AG04449 (cell line): ENCODE data around the gene CHAD.

Experiments
- CTCF ChIA-PET: fragments of 350-600 bp; formaldehyde crosslinking; extraction: SDS; loops from one replicate; lab custom pipeline; 2021; ENCODE audit warnings: antibody characterized with exemption; lab: Yijun Ruan, JAX
- POLR2A ChIA-PET: fragments of 400-600, 350-600 bp; formaldehyde crosslinking; extraction: SDS; loops from one replicate; lab custom pipeline; 2020; ENCODE audit warnings: antibody characterized with exemption, inconsistent platforms; lab: Yijun Ruan, JAX
- DNase-seq: peaks from one replicate; pipeline ENCODE4 v3.0.0-alpha.2; 2010; ENCODE audit warnings: low read depth, low spot score
- H3K4me3 ChIP-seq: 2 replicates; pipeline ENCODE4 v1.5.1; 2011; ENCODE audit warnings: low read depth, mild to moderate bottlenecking, control low read depth, low read length
- TF ChIP-seq, protein P1 (sequence below): IDR thresholded peaks from one replicate; pipeline ENCODE4 v1.5.1; 2011; ENCODE audit warnings: mild to moderate bottlenecking, moderate library complexity, low read length, control low read depth, inconsistent platforms; ENCODE audit not compliant: insufficient read depth; ENCODE audit errors: missing control alignments

CHAD gene

DNA sequence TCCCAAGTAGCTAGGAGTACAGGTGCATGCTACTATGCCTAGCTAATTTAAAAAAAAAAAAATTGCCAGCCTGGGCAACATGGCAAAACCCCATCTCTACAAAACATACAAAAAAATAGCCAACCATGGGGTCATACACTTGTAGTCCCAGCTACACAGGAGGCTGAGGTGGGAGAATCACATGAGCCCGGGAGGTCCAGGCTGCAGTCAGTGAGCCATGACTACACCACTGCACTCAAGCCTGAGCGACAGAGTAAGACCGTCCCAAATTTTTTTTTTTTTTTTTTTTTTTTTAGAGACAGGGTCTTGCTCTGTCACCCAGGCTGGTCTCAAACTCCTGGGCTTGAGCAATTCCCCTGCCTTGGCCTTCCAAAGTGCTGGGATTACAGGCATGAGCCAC is 14.8 kb downstream of the CHAD start:
- DNase-seq, result no peak
- TF ChIP-seq, protein P1, sequence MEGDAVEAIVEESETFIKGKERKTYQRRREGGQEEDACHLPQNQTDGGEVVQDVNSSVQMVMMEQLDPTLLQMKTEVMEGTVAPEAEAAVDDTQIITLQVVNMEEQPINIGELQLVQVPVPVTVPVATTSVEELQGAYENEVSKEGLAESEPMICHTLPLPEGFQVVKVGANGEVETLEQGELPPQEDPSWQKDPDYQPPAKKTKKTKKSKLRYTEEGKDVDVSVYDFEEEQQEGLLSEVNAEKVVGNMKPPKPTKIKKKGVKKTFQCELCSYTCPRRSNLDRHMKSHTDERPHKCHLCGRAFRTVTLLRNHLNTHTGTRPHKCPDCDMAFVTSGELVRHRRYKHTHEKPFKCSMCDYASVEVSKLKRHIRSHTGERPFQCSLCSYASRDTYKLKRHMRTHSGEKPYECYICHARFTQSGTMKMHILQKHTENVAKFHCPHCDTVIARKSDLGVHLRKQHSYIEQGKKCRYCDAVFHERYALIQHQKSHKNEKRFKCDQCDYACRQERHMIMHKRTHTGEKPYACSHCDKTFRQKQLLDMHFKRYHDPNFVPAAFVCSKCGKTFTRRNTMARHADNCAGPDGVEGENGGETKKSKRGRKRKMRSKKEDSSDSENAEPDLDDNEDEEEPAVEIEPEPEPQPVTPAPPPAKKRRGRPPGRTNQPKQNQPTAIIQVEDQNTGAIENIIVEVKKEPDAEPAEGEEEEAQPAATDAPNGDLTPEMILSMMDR, result no peak
- POLR2A ChIA-PET, result no interaction called here
- CTCF ChIA-PET, result interaction anchor here (1.3 to 1.6 kb wide), 2 partner anchors 24 to 57 kb away, joined by 4 to 7 read pairs; partner anchors contain the start of gene LRRC59
- H3K4me3 ChIP-seq, result no peak overlapping the region

DNA sequence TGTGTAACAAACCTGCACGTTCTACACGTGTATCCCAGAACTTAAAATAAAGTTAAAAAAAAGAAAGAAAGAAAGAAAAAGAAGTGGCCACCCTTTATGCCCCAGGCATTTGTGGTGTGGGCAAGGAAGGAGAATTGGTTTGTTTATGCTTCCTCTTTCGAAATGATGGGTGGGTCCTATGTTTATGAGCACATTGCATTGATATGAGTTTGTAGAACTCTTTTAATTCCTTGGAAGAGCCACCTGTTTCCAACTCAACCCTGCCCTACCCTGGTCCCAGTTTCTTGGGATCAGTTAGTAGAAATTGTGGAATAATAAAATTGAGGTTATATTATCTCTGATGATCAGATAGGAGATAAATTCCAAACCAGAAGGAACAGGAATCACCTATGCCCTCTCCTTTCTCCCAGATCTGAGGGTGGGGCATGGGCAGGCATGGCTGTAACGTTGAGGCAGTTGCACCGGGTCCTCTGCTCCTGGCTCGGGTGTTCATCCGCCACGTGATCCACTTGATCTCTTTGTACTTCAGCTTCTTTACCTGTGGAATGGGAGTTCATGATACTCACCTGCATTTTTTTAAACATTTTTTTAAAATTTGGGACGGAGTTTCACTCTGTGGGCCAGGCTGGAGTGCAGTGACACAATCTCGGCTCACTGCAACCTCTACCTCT is 15.9 kb downstream of the CHAD start:
- DNase-seq, result no peak
- ChIA-PET CTCF (interaction anchor here (1.3 to 1.6 kb wide), 2 partner anchors 26 to 55 kb away, joined by 4 to 7 read pairs; partner anchors contain the start of gene LRRC59), POLR2A (no interaction called here)
- TF ChIP-seq, protein P1, result no peak
- H3K4me3 ChIP-seq, result no peak overlapping the region

DNA sequence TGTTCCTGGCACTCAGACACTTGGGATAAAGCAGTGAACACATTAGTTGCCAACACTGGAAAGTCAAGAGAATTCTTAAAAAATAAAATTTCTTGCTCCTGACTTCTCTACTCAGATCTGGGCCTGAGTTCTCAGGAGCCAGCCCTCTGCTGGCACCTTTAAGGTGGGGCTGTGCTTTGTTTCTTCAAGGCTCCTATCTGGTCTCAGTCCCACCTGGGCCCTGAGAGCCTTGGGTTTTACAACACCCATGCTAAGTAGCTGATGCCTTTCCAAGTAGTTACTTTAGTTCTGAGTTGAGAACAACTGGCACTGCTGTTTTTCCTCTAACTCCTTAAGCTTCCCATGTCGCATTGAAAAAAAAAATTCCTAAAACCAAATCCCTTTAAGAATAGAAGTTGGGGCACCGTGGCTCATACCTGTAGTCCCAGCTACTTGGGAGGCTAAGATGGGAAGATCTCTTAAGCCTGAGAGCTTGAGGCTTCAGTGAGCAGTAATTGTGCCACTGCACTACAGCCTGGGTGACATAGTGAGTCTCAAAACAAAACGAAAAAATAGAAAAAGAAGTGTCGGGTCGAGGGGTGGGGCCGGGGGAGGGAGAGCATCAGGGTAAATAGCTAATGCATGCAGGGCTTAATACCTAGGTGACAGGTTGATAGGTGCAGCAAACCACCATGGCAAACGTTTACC is 16.6 kb downstream of the CHAD start:
- ChIA-PET CTCF (interaction anchor here (1.5 to 1.8 kb wide), 2 partner anchors 27 to 54 kb away, joined by 3 to 6 read pairs; partner anchors contain the start of gene RSAD1), POLR2A (interaction anchor here (0.7 kb wide), 1 partner anchor 24 kb away, joined by 3 read pairs; no protein-coding TSS in a partner anchor)
- no peak overlapping the region for H3K4me3 ChIP-seq
- TF ChIP-seq, protein P1, result no peak
- no peak for DNase-seq

DNA sequence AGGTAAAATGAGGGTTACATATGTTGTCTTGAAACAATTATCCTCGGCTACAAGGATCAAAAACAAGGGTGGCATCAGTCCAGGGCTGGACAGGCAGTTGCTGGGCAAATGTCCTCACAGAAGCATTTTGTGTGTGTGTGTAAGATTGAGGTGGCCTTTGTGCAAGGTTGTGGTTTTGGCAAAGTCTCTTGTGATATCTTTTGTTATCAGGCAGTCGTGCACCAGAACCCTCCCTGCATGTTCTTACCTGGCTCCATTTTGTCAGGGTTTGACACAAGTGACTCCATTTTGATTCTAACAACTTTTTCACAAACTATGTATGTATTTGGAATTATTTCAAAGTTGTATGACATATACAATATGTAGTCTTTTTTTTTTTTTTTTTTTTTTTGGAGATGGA is 20.0 kb downstream of the CHAD start:
- POLR2A ChIA-PET, result no interaction called here
- CTCF ChIA-PET, result no interaction called here
- TF ChIP-seq, protein P1, result no peak
- DNase-seq, result no peak
- no peak overlapping the region for H3K4me3 ChIP-seq

DNA sequence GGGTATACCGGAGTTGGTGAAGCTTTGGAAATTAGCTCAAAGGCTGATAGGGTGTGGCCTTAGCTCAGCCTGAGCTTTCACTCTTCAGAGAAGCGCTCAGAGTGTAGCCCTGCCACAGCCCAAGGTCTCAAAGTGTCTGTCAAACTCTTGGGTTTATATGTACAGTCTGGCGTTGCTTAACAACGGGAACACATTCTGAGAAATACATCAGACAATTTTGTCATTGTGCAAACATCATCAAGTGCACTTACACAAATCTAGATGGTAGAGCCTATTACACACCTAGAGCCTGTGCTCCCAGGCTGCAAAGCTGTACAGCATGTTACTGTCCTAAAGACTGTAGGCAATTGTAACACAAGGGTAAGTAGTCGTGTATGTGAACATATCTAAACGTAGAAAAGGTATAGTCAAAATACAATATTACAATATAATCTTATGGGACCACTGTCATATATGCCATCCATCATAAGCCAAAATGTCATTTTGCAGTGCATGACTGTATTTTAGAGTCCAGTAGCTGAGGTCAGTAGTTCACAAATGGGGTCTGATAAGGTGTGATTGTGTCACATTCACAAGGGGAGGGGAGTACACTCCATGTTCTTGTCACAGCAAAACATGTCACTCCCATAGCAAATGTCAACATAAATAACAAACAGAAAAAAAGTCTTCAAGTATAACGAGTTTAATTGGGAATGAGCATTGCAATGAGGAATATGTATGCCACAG is 20.6 kb downstream of the CHAD start:
- no peak overlapping the region for H3K4me3 ChIP-seq
- TF ChIP-seq, protein P1, result no peak
- ChIA-PET POLR2A (no interaction called here), CTCF (interaction anchor here (1.2 kb wide), 1 partner anchor 25 kb away, joined by 4 read pairs; no protein-coding TSS in a partner anchor)
- no peak for DNase-seq
